ENCODE results near the gene VCAN.
A peak's percentile ranks its signal among the peaks of the same experiment; 100 is the strongest.

The VCAN gene

DNA sequence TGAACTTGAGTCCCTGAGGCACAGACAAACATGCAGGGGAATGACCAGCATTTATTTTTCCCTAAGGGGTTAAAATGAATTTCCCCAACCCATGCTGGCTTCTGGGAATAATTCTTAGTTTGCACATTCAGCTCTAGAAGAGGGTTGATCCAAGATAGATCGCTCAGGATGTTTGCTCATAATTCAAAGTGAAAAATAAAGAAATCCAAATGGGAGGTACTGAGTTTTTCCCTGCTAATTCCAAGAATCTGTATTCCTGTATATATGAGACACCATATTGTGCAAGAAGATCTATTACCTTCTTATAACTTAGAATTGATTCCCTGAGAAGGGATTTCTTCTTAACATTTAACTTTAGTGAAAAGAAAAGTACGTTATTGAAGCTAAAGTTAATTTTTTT, 96.2 kb downstream of the VCAN start:
- no peak for DNase-seq (ENCODE audit: low read depth)

DNA sequence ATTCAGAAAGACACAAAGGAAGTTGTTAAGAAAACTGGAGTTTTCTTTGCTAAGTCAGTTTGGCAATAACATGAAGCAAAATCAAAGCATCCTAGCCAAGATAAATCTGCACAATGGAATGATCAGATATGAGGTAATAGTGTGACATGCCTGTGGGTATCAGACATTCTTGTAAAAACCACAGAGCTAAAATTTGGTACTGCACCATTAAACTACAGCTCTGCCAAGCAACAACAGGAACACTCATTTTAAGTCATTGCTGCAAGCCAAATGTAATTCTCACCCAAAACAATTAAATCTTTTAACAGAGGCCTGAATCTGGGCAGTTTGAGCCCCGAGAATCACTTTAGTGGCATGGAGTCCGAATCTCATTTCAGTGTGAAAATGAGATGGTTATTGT, 96.6 kb downstream of the VCAN start:
- peak; percentile 84 for DNase-seq (ENCODE audit: low read depth)

GRCh38 chr5:83570916-83571315, 99.4 kb downstream of the VCAN start:
- DNase-seq (ENCODE audit: low read depth): no peak

DNA sequence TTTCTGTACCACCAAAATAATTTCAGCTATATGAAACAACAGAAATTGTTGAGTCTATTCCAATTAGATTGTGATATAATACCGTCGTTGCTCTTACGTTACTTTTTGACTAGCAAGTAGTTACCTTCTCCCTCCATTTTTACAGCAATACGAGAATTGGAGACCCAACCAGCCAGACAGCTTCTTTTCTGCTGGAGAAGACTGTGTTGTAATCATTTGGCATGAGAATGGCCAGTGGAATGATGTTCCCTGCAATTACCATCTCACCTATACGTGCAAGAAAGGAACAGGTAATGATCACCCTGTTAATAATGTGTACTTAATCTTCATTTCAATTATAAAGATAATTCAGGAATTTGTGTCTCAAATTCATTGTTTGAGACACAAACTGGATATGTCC, 100.7 kb downstream of the VCAN start:
- no peak for DNase-seq (ENCODE audit: low read depth)

DNA sequence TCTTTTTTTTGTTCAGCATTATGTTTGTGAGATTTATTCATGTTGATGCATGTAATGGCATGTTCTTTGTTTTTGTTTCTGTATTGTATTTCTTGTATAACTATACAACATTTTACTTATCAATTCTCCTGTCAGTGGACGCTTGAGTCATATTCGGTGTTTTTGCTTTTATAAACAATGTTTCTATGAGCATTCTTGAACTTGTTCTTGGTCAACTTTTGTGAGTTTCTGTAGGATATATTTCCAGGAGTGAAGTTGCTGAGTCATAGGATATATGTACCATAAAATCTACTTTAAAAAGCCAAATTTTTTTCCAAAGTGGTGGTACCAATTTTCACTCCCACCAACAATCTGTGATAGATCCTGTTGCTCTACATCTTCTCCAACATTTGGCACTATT, 104.8 kb downstream of the VCAN start:
- peak; percentile 24 for DNase-seq (ENCODE audit: low read depth)

DNA sequence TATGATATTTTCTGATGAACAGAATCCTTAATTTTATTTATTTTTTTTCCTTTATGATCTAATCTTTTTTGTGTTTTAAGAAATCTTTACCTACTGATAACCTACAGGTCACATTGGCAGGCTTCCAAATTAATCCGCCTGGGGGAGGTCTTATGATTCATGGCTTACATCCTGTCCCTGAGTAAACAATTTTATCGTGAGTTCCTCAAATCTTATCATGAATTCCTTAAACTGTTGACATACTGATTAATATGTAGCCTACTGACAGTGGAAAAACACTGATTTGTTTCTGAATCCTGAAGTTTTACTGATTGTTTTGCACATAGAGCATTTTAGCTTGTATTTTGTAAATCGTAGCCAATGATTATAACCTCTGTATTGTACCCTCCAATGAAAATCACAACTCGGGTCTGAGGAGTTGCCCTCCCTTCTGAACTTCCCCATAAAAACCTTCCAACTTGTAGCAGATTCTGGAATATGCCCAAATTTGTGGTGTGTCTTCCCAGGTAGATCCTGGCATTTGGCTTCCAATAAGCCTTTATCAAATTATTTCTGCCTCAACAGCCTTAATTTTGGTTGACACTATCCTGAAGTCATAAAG, 105.6 kb downstream of the VCAN start:
- peak; percentile 80 for DNase-seq (ENCODE audit: low read depth)

DNA sequence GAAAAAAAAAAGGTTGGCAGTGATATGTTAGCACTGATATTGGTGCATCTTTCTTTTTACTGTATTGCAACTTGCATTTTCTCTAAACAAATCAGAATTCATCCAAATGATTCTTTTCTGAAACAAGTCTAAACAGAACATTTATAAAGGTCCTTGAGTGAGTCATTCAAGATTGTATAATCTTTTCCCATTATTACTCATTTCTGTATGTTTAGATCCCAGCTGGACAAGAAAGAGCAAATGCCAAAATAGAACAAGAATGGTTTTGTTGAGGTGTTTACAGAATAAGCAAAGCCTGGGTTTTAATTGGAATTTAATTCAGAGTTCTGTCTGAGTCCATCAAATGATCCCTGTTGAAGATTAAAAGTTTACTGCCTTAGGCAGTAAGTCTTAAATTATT, 112.3 kb downstream of the VCAN start:
- DNase-seq (ENCODE audit: low read depth): peak; percentile 64

- no peak for DNase-seq (ENCODE audit: low read depth)
Observed at GRCh38 chr5:83586874-83587776, 115.6 kb downstream of the VCAN start.

DNA sequence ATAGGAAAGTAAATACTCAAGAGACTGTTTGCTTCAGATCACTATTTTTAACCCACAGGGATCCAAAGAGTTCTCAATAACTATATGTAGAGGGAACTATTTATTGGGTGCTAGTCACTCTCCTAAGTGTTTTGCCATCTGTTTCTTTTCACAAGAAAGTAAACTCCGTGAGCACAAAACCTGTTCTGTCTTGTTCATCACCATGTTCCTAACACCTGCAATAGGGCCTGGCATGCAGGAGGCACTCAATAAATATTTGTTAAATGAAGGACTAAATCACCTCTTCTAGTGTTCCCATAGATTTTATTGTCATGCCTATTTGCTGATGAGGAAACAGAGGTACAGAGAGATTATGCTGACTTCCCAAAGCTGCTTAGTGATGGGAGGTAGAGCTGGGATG, 118.2 kb downstream of the VCAN start:
- DNase-seq (ENCODE audit: low read depth): no peak

DNA sequence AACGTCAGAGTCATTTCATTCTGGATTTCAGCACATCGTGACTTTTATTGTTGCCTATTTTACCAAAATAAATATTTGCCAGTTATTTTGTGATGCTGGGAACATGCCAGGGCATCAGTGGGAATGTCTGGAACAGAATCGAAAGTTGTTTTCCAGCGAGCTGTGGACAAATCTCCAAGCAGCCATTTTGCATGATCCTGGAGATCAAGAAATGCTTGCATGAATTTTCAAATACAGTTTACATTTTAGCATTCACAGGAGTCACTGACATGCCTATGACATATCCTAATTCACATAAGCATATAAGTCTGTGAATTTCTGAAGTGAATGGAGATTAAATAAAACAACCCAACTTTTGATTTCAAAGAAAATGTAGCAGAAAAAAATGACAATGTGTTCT, 119.4 kb downstream of the VCAN start:
- DNase-seq (ENCODE audit: low read depth): no peak

- DNase-seq (ENCODE audit: low read depth): peak; percentile 1
Observed at GRCh38 chr5:83595217-83595616, 123.7 kb downstream of the VCAN start.

DNA sequence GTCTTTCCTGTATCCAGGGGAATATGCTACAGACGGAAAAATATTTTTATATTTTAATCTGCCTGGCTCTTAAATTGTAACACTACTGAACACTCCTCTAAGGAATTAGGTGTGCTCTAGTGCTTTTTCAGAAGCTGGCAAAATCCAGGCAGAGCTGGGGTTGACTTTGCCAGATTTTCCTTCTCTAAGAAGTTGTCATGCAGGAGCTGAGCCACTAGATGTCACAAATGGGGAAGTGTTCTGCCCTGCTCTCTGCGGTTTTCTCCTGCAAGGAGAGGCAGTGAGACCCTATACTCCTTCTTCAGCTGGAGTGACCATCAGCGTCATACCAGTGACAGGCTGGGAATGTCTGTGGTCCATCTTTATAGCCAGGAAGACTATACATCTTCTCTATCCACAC, 136.6 kb downstream of the VCAN start:
- peak; percentile 35 for DNase-seq (ENCODE audit: low read depth)

DNA sequence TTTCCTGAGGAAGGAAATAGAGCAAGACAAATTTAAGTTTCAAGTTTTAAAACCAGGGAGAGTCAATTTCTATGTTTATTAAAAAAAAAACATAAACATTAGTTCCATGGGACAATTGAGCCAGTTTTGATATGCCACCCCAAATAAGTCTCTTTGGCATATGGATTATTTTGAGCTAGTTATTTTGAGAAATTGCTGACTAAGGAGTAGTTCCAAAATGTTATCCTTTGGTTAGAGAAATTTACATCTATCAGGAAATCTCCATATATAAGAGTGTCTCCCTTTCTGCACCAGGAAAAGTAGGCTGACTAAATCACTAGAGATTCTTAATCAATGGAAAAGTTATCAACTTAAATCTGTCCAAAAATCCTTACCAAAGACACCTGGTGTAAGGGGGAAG, 143.3 kb downstream of the VCAN start:
- no peak for DNase-seq (ENCODE audit: low read depth)

DNA sequence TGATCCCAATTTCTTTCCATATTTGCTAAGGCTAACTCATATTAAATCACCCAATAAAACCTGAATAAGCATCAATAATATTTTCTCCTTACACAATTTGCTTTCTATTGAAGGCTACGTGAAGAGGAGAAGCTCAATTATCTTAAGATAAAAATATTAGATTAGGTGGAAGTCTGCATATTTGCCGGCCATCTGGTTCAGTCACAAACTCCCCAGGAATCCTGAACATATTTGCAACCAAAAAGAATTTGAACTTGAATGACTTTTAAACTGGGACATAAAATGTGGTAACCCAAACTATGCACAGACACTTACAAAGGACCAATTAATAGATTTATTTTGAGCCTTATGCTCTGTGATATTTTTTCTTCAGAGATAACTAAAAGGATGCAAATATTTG, 156.8 kb downstream of the VCAN start:
- peak; percentile 7 for DNase-seq (ENCODE audit: low read depth)

All from amniotic epithelial cell (primary cell).